SU-DHL-6 (cell line): Measurements from ENCODE around the gene HAUS7.

ENCODE experiments used
- CTCF ChIP-seq: fragments of 200-600 bp; sonication (generic); IDR thresholded peaks from one replicate; pipeline ENCODE4 v1.5.1; 2017; ENCODE audit warnings: antibody characterized with exemption, mild to moderate bottlenecking, low read length, moderate library complexity; ENCODE audit not compliant: insufficient read depth, poor library complexity, severe bottlenecking
- EZH2phosphoT487 ChIP-seq: fragments of 200-600 bp; sonication (generic), shearing (Covaris generic); conservative IDR thresholded peaks from 2 replicates; pipeline ENCODE4 v1.6.1; 2018; ENCODE audit warnings: mild to moderate bottlenecking, antibody characterized with exemption, low read length, moderate library complexity, mixed read lengths

- no peak for TF ChIP-seq EZH2phosphoT487
- no peak for TF ChIP-seq CTCF
Measured at GRCh38 chrX:153494061-153494460, 23.7 kb upstream of the HAUS7 start.
